GM21526 (cell line): Measurements from ENCODE around the gene BIRC7.
"Not testable (repeated sequence)": the region's sequence is repeated elsewhere in the genome, so short reads cannot be mapped to it uniquely, and the experiment has no call there.

Experiments used
- ATAC-seq: cut with Tn5 transposase; IDR thresholded peaks from one replicate; pipeline ENCODE4 v1.9.1; 2021; ENCODE audit warnings: moderate library complexity; ENCODE audit not compliant: unreplicated experiment, low FRiP score

Gene BIRC7

GRCh38 chr20:63243604-63244247 is 8.0 kb downstream of the BIRC7 start:
- ATAC-seq = no peak

- ATAC-seq = no peak
Observed at GRCh38 chr20:63244468-63244867, 8.8 kb downstream of the BIRC7 start.

GRCh38 chr20:63246490-63247288 is 11.0 kb downstream of the BIRC7 start:
- ATAC-seq = no peak

- ATAC-seq = no peak
Observed at GRCh38 chr20:63247671-63248228, 12.0 kb downstream of the BIRC7 start.

GRCh38 chr20:63248835-63249591 is 13.3 kb downstream of the BIRC7 start:
- no peak for ATAC-seq

GRCh38 chr20:63249891-63250290 is 14.2 kb downstream of the BIRC7 start:
- no peak for ATAC-seq

GRCh38 chr20:63251350-63251749 is 15.6 kb downstream of the BIRC7 start:
- ATAC-seq = not testable (repeated sequence)

GRCh38 chr20:63252284-63252711 is 16.6 kb downstream of the BIRC7 start:
- ATAC-seq = no peak

- no peak for ATAC-seq
Observed at GRCh38 chr20:63253065-63253437, 17.3 kb downstream of the BIRC7 start.

GRCh38 chr20:63253438-63254231 is 17.9 kb downstream of the BIRC7 start:
- ATAC-seq = no peak

GRCh38 chr20:63254232-63254605 is 18.5 kb downstream of the BIRC7 start, which contains the start of gene NKAIN4:
Gene NKAIN4, minus strand, starts transcription at chr20:63254463. Its CDS starts 13 bp downstream, at chr20:63254450.
- no peak for ATAC-seq

GRCh38 chr20:63254606-63255384 is 19.1 kb downstream of the BIRC7 start:
- ATAC-seq = no peak

GRCh38 chr20:63255931-63256704 is 20.4 kb downstream of the BIRC7 start:
- no peak for ATAC-seq

GRCh38 chr20:63256954-63257353 is 21.2 kb downstream of the BIRC7 start:
- no peak for ATAC-seq

- ATAC-seq = no peak
Observed at GRCh38 chr20:63257629-63258028, 21.9 kb downstream of the BIRC7 start.

GRCh38 chr20:63258781-63259180 is 23.1 kb downstream of the BIRC7 start:
- no peak for ATAC-seq

GRCh38 chr20:63259734-63260460 is 24.2 kb downstream of the BIRC7 start:
- no peak for ATAC-seq

GRCh38 chr20:63260521-63260920 is 24.8 kb downstream of the BIRC7 start:
- ATAC-seq = no peak
